H1 (cell line): ENCODE measurements around the gene NECTIN3. TPM values are rescaled to one million over a fixed set of nuclear protein-coding genes. Genes with fewer than 3 reads are reported as not detected.

Experiments used
- CTCF ChIA-PET: fragments of 300-600 bp; sonication (Branson Sonifier 250); formaldehyde crosslinking; loops from one replicate; lab custom pipeline; 2021; ENCODE audit not compliant: partially characterized antibody; lab: Charles Lee
- POLR2A ChIA-PET: fragments of 300-600 bp; sonication (Branson Sonifier 250); formaldehyde crosslinking; loops from one replicate; lab custom pipeline; 2021; ENCODE audit warnings: inconsistent platforms; ENCODE audit not compliant: partially characterized antibody; lab: Charles Lee
- DNase-seq, 2 experiments: peaks; one replicate each; pipeline versions ENCODE4 v3.0.0 to v3.0.0-alpha.2; 2010 to 2022; ENCODE audit warnings: low spot score in 2 of 2, low read depth in 1 of 2, mixed read lengths in 1 of 2
- FAIRE-seq: peaks from 2 replicates; lab custom pipeline; 2011; peaks lifted over from hg19 to GRCh38; lab: Jason Lieb, UNC
- H2AFZ ChIP-seq: 2 replicates; pipeline ENCODE4 v1.8.1; 2012; ENCODE audit warnings: low read length, inconsistent platforms
- H2AK5ac ChIP-seq: 2 replicates; pipeline ENCODE4 v1.6.1; 2013; ENCODE audit warnings: low read depth, low read length
- H2BK120ac ChIP-seq: replicated peaks from 2 replicates; pipeline ENCODE3; 2013; ENCODE audit warnings: low read depth, low read length, inconsistent platforms
- H2BK12ac ChIP-seq: 2 replicates; pipeline ENCODE4 v1.6.1; 2013; ENCODE audit warnings: low read depth, low read length
- H2BK15ac ChIP-seq: 2 replicates; pipeline ENCODE4 v1.6.1; 2013; ENCODE audit warnings: low read length
- H2BK20ac ChIP-seq: 2 replicates; pipeline ENCODE4 v1.6.1; 2013; ENCODE audit warnings: low read length
- H2BK5ac ChIP-seq: 2 replicates; pipeline ENCODE4 v1.6.1; 2013; ENCODE audit warnings: low read depth, low read length
- H3K14ac ChIP-seq: 2 replicates; pipeline ENCODE4 v1.6.1; 2013; ENCODE audit warnings: inconsistent platforms; ENCODE audit not compliant: insufficient read length
- H3K18ac ChIP-seq: 2 replicates; pipeline ENCODE4 v1.6.1; 2013; ENCODE audit warnings: low read length; ENCODE audit errors: extremely low read depth
- H3K23ac ChIP-seq: 2 replicates; pipeline ENCODE4 v1.6.1; 2013; ENCODE audit warnings: inconsistent platforms; ENCODE audit not compliant: insufficient read length
- H3K23me2 ChIP-seq: 2 replicates; pipeline ENCODE4 v1.6.1; 2013; ENCODE audit warnings: low read depth, low read length
- H3K27ac ChIP-seq: 2 replicates; pipeline ENCODE4 v1.6.1; 2011; ENCODE audit warnings: low read depth, low read length, inconsistent platforms
- H3K27me3 ChIP-seq, 4 experiments: replicated peaks in 1 of 4; 1 replicate in 1 of 4; 2 replicates in 3 of 4; pipeline versions ENCODE4 v1.6.1 to v1.8.1; 2011 to 2013; ENCODE audit warnings: low read length in 3 of 4, mild to moderate bottlenecking in 3 of 4, inconsistent platforms in 2 of 4, mixed read lengths in 2 of 4, moderate library complexity in 1 of 4; ENCODE audit not compliant: control insufficient read depth in 3 of 4, insufficient read depth in 3 of 4; ENCODE audit errors: extremely low read depth in 1 of 4
- H3K36me3 ChIP-seq, 4 experiments: 2 replicates each; pipeline versions ENCODE4 v1.6.1 to v1.8.1; 2011 to 2013; ENCODE audit warnings: mild to moderate bottlenecking in 4 of 4, low read length in 3 of 4, moderate library complexity in 2 of 4, control low read depth in 1 of 4, inconsistent platforms in 1 of 4; ENCODE audit not compliant: insufficient read depth in 4 of 4, control insufficient read depth in 2 of 4
- H3K4ac ChIP-seq: replicated peaks from 2 replicates; pipeline ENCODE3; 2013; ENCODE audit warnings: low read length, low read depth, mixed read lengths, inconsistent platforms; ENCODE audit not compliant: insufficient read length
- H3K4me1 ChIP-seq, 4 experiments: replicated peaks in 1 of 4; 1 replicate in 1 of 4; 2 replicates in 3 of 4; pipeline versions ENCODE4 v1.6.1 to v1.8.1; 2011 to 2013; ENCODE audit warnings: low read length in 3 of 4, inconsistent platforms in 2 of 4, mixed read lengths in 1 of 4; ENCODE audit not compliant: insufficient read depth in 4 of 4, control insufficient read depth in 3 of 4
- H3K4me2 ChIP-seq, 2 experiments: 2 replicates each; pipeline versions ENCODE4 v1.6.1 to v1.8.1; 2011 to 2013; ENCODE audit warnings: low read depth in 2 of 2, low read length in 2 of 2, control low read depth in 1 of 2, inconsistent platforms in 1 of 2, mild to moderate bottlenecking in 1 of 2; ENCODE audit not compliant: insufficient read depth in 1 of 2
- H3K4me3 ChIP-seq, 4 experiments: fragments of 200-600, 300-600 bp in 1 of 4; sonication (generic), shearing (Covaris generic), sonication (Bioruptor Twin) in 1 of 4; 2 replicates each; pipeline versions ENCODE4 v1.5.1 to v1.8.1; 2011 to 2016; ENCODE audit warnings: low read length in 4 of 4, low read depth in 3 of 4, control low read depth in 2 of 4, inconsistent platforms in 2 of 4, mild to moderate bottlenecking in 2 of 4, mixed read lengths in 1 of 4, moderate library complexity in 1 of 4; ENCODE audit not compliant: insufficient read depth in 2 of 4; ENCODE audit errors: extremely low read depth in 1 of 4
- H3K56ac ChIP-seq: replicated peaks from 2 replicates; pipeline ENCODE3; 2013; ENCODE audit warnings: low read depth, mild to moderate bottlenecking, mixed read lengths, low read length, inconsistent platforms; ENCODE audit not compliant: insufficient read length
- H3K79me1 ChIP-seq: 2 replicates; pipeline ENCODE4 v1.6.1; 2013; ENCODE audit warnings: low read depth, low read length, control low read depth
- H3K79me2 ChIP-seq, 2 experiments: 2 replicates each; pipeline versions ENCODE4 v1.6.1 to v1.8.1; 2012 to 2013; ENCODE audit warnings: low read length in 2 of 2, mild to moderate bottlenecking in 2 of 2, inconsistent platforms in 1 of 2; ENCODE audit not compliant: insufficient read depth in 2 of 2, control insufficient read depth in 1 of 2
- H3K9ac ChIP-seq, 4 experiments: replicated peaks in 1 of 4; 1 replicate in 1 of 4; 2 replicates in 3 of 4; pipeline versions ENCODE4 v1.6.1 to v1.8.1; 2011 to 2013; ENCODE audit warnings: low read depth in 3 of 4, low read length in 3 of 4, control low read depth in 2 of 4, mild to moderate bottlenecking in 2 of 4, moderate library complexity in 2 of 4, inconsistent platforms in 1 of 4; ENCODE audit errors: extremely low read depth in 1 of 4
- H3K9me3 ChIP-seq, 2 experiments: 2 replicates each; pipeline versions ENCODE4 v1.6.1 to v1.8.1; 2012 to 2013; ENCODE audit warnings: mild to moderate bottlenecking in 2 of 2, moderate library complexity in 2 of 2, control low read depth in 1 of 2, inconsistent platforms in 1 of 2, low read depth in 1 of 2, low read length in 1 of 2, mixed read lengths in 1 of 2; ENCODE audit not compliant: insufficient read depth in 2 of 2
- H4K20me1 ChIP-seq, 2 experiments: replicated peaks in 1 of 2; 2 replicates each; pipeline versions ENCODE3 to v1.8.1; 2011 to 2013; ENCODE audit warnings: inconsistent platforms in 2 of 2, low read length in 2 of 2, mild to moderate bottlenecking in 1 of 2; ENCODE audit not compliant: insufficient read depth in 2 of 2, control insufficient read depth in 1 of 2
- H4K5ac ChIP-seq: 2 replicates; pipeline ENCODE4 v1.6.1; 2013; ENCODE audit warnings: low read length, low read depth, mixed read lengths, inconsistent platforms; ENCODE audit not compliant: insufficient read length
- H4K8ac ChIP-seq: 2 replicates; pipeline ENCODE4 v1.8.0; 2013; ENCODE audit warnings: mild to moderate bottlenecking, moderate library complexity, low read length, inconsistent platforms; ENCODE audit not compliant: insufficient read depth; ENCODE audit errors: extremely low read depth
- H4K91ac ChIP-seq: replicated peaks from 2 replicates; pipeline ENCODE3; 2013; ENCODE audit warnings: low read length, mixed read lengths, inconsistent platforms; ENCODE audit not compliant: insufficient read length
- BRCA1 ChIP-seq: IDR thresholded peaks from 2 replicates; pipeline ENCODE4 v1.6.1; 2012; ENCODE audit warnings: low read depth, low read length, improper control_type of control experiment
- CEBPB ChIP-seq: IDR thresholded peaks from 2 replicates; pipeline ENCODE4 v1.6.1; 2012; ENCODE audit warnings: low read depth, low read length
- JUND ChIP-seq: IDR thresholded peaks from 2 replicates; pipeline ENCODE4 v1.6.1; 2011; ENCODE audit warnings: mild to moderate bottlenecking, improper control_type of control experiment, low read length
- NANOG ChIP-seq: IDR thresholded peaks from 2 replicates; pipeline ENCODE4 v1.6.1; 2011; ENCODE audit warnings: low read length, low read depth, mild to moderate bottlenecking, inconsistent platforms; ENCODE audit not compliant: insufficient read depth, poor library complexity, severe bottlenecking
- RXRA ChIP-seq: IDR thresholded peaks from 2 replicates; pipeline ENCODE4 v1.6.1; 2011; ENCODE audit warnings: low read depth, mild to moderate bottlenecking, low read length, moderate library complexity; ENCODE audit not compliant: insufficient read depth
- SRF ChIP-seq: IDR thresholded peaks from 2 replicates; pipeline ENCODE4 v1.6.1; 2011; ENCODE audit warnings: mild to moderate bottlenecking, low read depth, low read length, moderate library complexity
- TEAD4 ChIP-seq: IDR thresholded peaks from 2 replicates; pipeline ENCODE4 v1.6.1; 2012; ENCODE audit warnings: low read depth, low read length, inconsistent platforms, mixed read lengths
- WGBS, 2 experiments: shearing (Covaris generic) in 1 of 2; methylation state at CpG; one replicate each; pipeline versions ENCODE4 v1.1.6 to v1.1.7; 2013 to 2015; ENCODE audit warnings: low lambda C conversion rate in 2 of 2, mixed read lengths in 2 of 2, inconsistent platforms in 1 of 2, low coverage in 1 of 2, missing lambda C conversion rate in 1 of 2; ENCODE audit not compliant: insufficient replicate concordance in 2 of 2, insufficient coverage in 1 of 2, insufficient read length in 1 of 2; ENCODE audit errors: extremely low coverage in 1 of 2, missing lambda C conversion rate in 1 of 2; 5-methylcytosine and 5-hydroxymethylcytosine counted together
- polyA plus RNA-seq, 7 experiments: library from polyadenylated mRNA; depleted of rRNA in 3 of 7; stranded (reverse) in 5 of 7; unstranded in 2 of 7; fragments of >200 nt in 5 of 7; fragments of 200-250 nt in 2 of 7; gene quantifications; 1 replicate in 5 of 7; 2 replicates in 1 of 7; 4 replicates in 1 of 7; pipeline versions ENCODE4 v1.2.1 to v1.2.3, GENCODE V29; 2011 to 2013; ENCODE audit warnings: missing spikeins in 2 of 7, mixed read lengths in 2 of 7
- total RNA-seq: library from RNA; stranded (reverse); fragmentation: NEBNext Ultra II Directional; extraction: Animal tissue kit (Norgen Biotek cat#: 25700); gene quantifications from 2 replicates; pipeline ENCODE4 v1.2.1, GENCODE V29; 2021

The NECTIN3 gene
- total and polyA plus RNA-seq, 2 of the 8 experiments (the other 6 are each of a cell fraction or from before 2014, with no cell fraction given) = 13.6 to 50.6 TPM

DNA sequence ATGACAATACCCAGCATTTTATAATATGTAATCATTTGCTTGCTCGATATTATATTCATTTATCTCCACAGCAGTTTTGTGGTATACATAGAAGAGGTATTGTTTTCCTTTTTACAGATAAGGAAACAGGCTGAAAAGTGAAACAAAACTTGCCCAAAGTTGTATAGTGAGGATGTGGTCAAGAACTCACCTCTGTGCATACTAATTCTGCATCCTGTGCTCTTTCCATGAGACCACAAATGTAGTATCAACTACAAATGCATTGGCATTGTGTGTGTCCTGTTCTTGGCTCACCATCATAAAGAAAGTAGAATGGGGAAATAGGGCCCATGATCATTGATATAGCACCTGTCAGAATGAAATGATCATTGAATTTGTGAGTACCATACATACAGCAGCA lies 167.3 kb downstream of the NECTIN3 start:
- Histone ChIP-seq H3K9me3 (peaks cover 0 to 6% of the 10 kb centered on the region in 2 experiments; a peak in 1 of 4 replicates), H2AK5ac (no peak overlapping the region), H2BK15ac (no peak overlapping the region), H3K36me3 (no peaks in the 10 kb centered on the region), H3K4me3 (no peak overlapping the region), H3K56ac (no peak overlapping the region), H2BK5ac (no peak overlapping the region), H3K4ac (no peak overlapping the region), H4K5ac (no peak overlapping the region), H3K23ac (no peak overlapping the region), H3K4me2 (no peak overlapping the region), H3K27ac (no peak overlapping the region), H3K14ac (no peak overlapping the region), H2BK12ac (no peak overlapping the region), H3K79me2 (no peaks in the 10 kb centered on the region), H4K91ac (no peak overlapping the region), H3K23me2 (no peaks in the 10 kb centered on the region), H2BK120ac (no peak overlapping the region), H3K9ac (no peak overlapping the region), H3K79me1 (no peaks in the 10 kb centered on the region), H2BK20ac (no peak overlapping the region), H2AFZ (no peak overlapping the region), H4K8ac (no peak overlapping the region), H4K20me1 (no peaks in the 10 kb centered on the region), H3K4me1 (no peaks in the 10 kb centered on the region), H3K18ac (no peak overlapping the region), H3K27me3 (no peaks in the 10 kb centered on the region)
- WGBS, 2 experiments = 87% methylated on average over 1 of the region's 1 CpG; no CpG with 5 or more reads in 1 of the 2 experiments
- ChIA-PET CTCF (no interaction called here), POLR2A (no interaction called here)
- DNase-seq (no peak), FAIRE-seq (no peak)
- TF ChIP-seq JUND = no peak
- TF ChIP-seq RXRA = no peak
- no peak for TF ChIP-seq NANOG
- TF ChIP-seq CEBPB = no peak
- no peak for TF ChIP-seq SRF
- no peak for TF ChIP-seq BRCA1
- no peak for TF ChIP-seq TEAD4
